ENCODE results near the gene IPO5. TPM values are rescaled to one million over a fixed set of nuclear protein-coding genes. Genes with fewer than 3 reads are reported as not detected.

The IPO5 gene
- total RNA-seq, 1 experiment from 2014 or later = 342 TPM

- no peaks in the 10 kb centered on the region for H3K4me1 ChIP-seq (ENCODE audit: insufficient read depth, low read length)
- no peak overlapping the region for H3K4me2 ChIP-seq (ENCODE audit: insufficient read depth, insufficient read length, low read length)
- H4K8ac ChIP-seq (replicated peaks; ENCODE audit: insufficient read length, low read depth, low read length) = no peak overlapping the region
- Mint-ChIP-seq H3K36me3 (ENCODE audit: insufficient read depth in 1 of 3, low read depth in 3 of 3) (0 out of 7 replicates have a peak, but pooled peaks cover 0 to 2% (median 0%) of the 10 kb centered on the region in 3 experiments), H3K27ac (no peak overlapping the region), H3K9me3 (no peaks in the 10 kb centered on the region), H3K27me3 (ENCODE audit: low read depth) (no peaks in the 10 kb centered on the region), H3K4me3 (no peak overlapping the region), H3K4me1 (peaks cover 15% of the 10 kb centered on the region in 2 experiments)
- H2BK12ac ChIP-seq (ENCODE audit: insufficient read length, low read depth, low read length) = no peak overlapping the region
- H3K14ac ChIP-seq (ENCODE audit: insufficient read depth, low read length) = no peak overlapping the region
- H4K5ac ChIP-seq (ENCODE audit: insufficient read length, low read depth, low read length) = no peak overlapping the region
- no peak overlapping the region for H2BK120ac ChIP-seq (ENCODE audit: low read depth, low read length, poor library complexity, severe bottlenecking)
- no peaks in the 10 kb centered on the region for H3K79me2 ChIP-seq (ENCODE audit: insufficient read depth, low read length)
- H3K23me2 ChIP-seq (ENCODE audit: insufficient read length, low read depth, low read length, poor library complexity, severe bottlenecking) = no peaks in the 10 kb centered on the region
- no peak overlapping the region for H2AFZ ChIP-seq (ENCODE audit: low read length)
- no peaks in the 10 kb centered on the region for H4K20me1 ChIP-seq (ENCODE audit: control insufficient read depth, insufficient read depth, insufficient read length)
- H3K79me1 ChIP-seq (ENCODE audit: insufficient read depth, low read depth, low read length, poor library complexity, severe bottlenecking) = no peaks in the 10 kb centered on the region
- H2BK15ac ChIP-seq (ENCODE audit: low read depth, low read length) = no peak overlapping the region
- no peak overlapping the region for H2BK20ac ChIP-seq (ENCODE audit: low read depth, low read length, poor library complexity, severe bottlenecking)
- TF ChIP-seq CTCF (conservative IDR thresholded peaks at IDR 0.05) = no peak
- no peak overlapping the region for H3K4ac ChIP-seq (ENCODE audit: low read depth, low read length)
- H3K27me3 ChIP-seq (ENCODE audit: insufficient read depth, low read length) = no peaks in the 10 kb centered on the region
- H4K91ac ChIP-seq (ENCODE audit: insufficient read length, low read depth, low read length) = no peak overlapping the region
- H2BK5ac ChIP-seq (ENCODE audit: insufficient read length, low read length) = no peak overlapping the region
- H3K56ac ChIP-seq (ENCODE audit: insufficient read length, low read depth, low read length) = no peak overlapping the region
- no peak overlapping the region for H3K27ac ChIP-seq (ENCODE audit: insufficient read length, low read depth, low read length)
- no peaks in the 10 kb centered on the region for H3K9me3 ChIP-seq (ENCODE audit: control insufficient read depth, low read depth, low read length)
- no peak overlapping the region for H2AK5ac ChIP-seq (ENCODE audit: insufficient read length, low read length)
- no peak for DNase-seq
- no peak overlapping the region for H3K23ac ChIP-seq (ENCODE audit: insufficient read length, low read depth, low read length)
- H3K9ac ChIP-seq (ENCODE audit: extremely low read depth, insufficient read length, low read length) = no peak overlapping the region
- WGBS (ENCODE audit: extremely low coverage, insufficient read length, low lambda C conversion rate) = no CpG with 5 or more reads among the region's 5 CpGs
- no peak overlapping the region for H3T11ph ChIP-seq (ENCODE audit: low read length)
- H3K18ac ChIP-seq (ENCODE audit: insufficient read length, low read depth, low read length) = no peak overlapping the region
Measured at GRCh38 chr13:97932647-97933046, 20.8 kb upstream of the IPO5 start.

Measured in H9 (cell line).